GM10266 (cell line): ENCODE measurements around the gene ANKS1A.

Experiments used
- DNase-seq: peaks from one replicate; pipeline ENCODE4 v3.0.0; 2012; ENCODE audit errors: extremely low spot score
- CTCF ChIP-seq: IDR thresholded peaks from 2 replicates; pipeline ENCODE4 v1.5.1; 2012; ENCODE audit warnings: mild to moderate bottlenecking, low read depth; ENCODE audit not compliant: control insufficient read depth, insufficient read depth; ENCODE audit errors: missing control alignments

ANKS1A gene

GRCh38 chr6:35080821-35081425 lies 191.9 kb downstream of the ANKS1A start:
- no peak for DNase-seq
- no peak for TF ChIP-seq CTCF

DNA sequence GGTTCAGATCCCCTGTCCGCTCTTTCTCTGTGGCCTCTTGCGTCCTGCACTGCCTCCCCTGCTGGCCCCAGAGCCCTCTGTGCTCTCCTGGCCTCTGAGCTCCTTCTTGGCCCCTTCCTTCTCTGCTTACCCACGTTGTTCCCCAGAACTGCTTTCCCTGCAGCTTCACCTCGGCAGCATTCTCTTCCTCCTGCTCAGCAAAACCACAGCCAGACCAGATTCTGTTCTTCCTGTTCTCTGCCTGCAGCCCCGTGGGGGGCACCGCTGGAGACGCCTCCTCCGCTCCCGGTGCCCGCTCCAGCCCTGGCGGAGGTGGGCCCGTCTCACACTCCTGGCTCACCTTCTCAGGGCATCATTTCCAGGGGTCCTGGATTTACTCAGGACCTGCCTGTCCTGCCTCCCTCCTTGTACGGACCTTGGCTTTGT lies 192.4 kb downstream of the ANKS1A start:
- no peak for DNase-seq
- TF ChIP-seq CTCF = no peak

DNA sequence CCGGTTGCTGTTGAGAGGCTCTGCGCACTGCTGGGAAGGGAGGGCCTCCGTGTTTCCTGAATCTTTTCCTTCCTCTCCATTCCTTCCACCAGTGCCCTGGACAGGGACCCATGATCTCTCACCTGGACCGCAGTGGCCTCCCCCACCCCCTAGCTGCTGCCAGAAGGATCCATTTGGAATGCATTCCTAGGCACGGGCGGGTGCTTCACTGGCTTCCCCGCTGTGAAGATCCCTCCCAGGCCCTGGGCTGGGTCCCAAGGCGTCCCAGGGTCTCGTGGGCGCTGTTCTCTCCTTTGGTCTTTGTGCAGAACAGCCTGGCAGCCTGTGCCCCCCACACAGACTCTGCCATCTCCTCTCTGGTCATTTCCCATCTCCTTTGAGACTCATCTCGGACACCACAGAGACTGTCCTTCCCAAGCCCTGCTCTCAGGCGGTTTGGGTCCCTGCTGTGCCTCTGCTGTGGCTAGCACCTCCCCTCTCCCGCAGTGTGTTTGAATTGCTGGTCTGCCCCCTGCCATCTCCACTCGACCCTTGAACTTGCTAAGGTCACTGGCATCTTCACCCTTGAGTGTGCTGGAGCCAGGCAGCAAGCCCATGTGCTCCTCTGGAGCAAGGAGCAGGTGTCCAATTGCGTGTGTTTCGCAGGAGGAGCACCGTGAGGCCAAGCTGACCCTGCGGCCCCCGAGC lies 193.1 kb downstream of the ANKS1A start:
- no peak for TF ChIP-seq CTCF
- no peak for DNase-seq

GRCh38 chr6:35082733-35083403 lies 193.8 kb downstream of the ANKS1A start:
- TF ChIP-seq CTCF = no peak
- DNase-seq = no peak

DNA sequence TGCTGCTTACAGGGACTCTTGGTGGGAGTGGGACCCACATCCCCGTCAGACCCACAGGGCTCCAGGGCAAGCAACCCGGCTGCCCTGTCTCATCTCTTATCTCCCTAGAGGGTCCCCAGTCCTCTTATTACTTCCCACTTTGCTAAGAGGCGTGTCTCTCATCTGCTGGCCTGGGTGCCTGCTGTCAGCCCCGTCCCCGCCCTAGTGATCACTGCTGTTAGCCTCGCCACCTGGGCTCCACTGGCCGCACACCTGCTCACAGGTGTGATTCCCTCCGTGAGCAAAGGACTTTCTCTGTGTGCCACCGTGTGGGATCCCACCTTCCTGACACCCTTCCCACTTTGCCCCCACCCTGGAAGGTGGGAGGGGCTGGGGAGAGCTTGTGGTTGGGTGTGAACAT lies 194.5 kb downstream of the ANKS1A start:
- TF ChIP-seq CTCF = no peak
- no peak for DNase-seq

DNA sequence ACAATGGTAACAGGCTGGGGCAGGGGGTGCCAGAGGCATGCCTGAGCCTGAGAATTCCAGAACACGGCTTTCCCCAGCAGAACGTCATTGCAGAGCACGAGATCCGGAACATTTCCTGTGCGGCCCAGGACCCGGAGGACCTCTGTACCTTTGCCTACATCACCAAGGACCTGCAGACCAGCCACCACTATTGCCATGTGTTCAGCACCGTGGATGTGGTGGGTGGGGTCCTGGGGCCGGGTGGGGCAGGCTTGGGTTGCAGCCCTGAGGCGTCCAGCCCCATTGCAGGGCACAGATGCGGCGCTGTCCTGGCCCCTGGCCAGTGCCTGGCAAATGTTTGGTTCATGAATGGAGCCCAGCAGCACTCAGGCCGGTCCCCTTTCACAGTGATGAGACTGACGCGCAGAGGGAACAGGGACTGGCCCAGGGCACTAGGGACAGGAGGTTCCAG lies 195.0 kb downstream of the ANKS1A start:
- DNase-seq = no peak
- TF ChIP-seq CTCF = no peak
